Measurements from ENCODE around the gene NF1.
"Not testable (repeated sequence)": the region's sequence is repeated elsewhere in the genome, so short reads cannot be mapped to it uniquely, and the experiment has no call there.

Gene NF1

GRCh38 chr17:31328160-31328535, 233.4 kb downstream of the NF1 start:
- no peak for DNase-seq (ENCODE audit: low read depth, low spot score)

DNA sequence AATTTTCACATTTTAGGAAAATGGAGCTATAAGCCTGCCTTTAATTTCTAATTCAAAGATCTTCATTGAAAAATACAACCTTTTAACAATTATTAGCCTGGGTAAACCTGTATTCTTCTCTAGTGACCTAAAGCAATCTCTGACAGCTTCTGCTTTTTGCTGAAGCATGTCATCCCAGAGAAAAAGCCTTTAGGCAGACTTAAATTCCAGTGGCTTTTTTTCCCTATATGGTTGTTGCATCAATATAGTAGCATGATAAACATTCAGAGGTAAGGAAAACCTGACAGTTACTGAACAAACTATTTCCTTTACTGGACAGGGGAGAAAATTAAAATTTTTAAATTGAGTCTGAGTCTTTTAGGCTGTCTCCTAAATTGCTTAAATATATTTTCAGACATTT, 234.4 kb downstream of the NF1 start:
- no peak for DNase-seq (ENCODE audit: low read depth, low spot score)

- no peak for DNase-seq (ENCODE audit: low read depth, low spot score)
These were observed 245.3 kb downstream of the NF1 start for GRCh38 chr17:31339906-31340661.

GRCh38 chr17:31345191-31345747, 250.5 kb downstream of the NF1 start:
- DNase-seq (ENCODE audit: low read depth, low spot score): not testable (repeated sequence)

DNA sequence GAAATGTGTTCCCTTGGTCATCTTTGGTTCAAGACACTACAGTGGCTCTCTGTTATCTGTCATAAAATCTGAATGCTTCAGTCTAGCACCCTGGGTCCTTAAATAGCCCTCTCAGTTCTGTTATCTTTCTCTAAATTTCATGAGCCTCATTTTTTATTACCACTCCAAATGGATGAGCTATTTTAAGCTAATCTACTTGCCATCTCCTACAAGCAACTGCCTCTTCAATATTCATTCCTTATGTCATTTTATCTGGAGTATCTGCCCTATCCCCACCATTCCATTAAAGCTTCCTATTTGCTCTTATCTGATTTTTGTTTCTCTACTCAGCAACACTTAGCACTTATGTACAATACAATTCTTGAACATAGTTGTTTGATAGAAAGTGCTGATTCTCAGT, 254.7 kb downstream of the NF1 start:
- DNase-seq (ENCODE audit: low read depth, low spot score): no peak

DNA sequence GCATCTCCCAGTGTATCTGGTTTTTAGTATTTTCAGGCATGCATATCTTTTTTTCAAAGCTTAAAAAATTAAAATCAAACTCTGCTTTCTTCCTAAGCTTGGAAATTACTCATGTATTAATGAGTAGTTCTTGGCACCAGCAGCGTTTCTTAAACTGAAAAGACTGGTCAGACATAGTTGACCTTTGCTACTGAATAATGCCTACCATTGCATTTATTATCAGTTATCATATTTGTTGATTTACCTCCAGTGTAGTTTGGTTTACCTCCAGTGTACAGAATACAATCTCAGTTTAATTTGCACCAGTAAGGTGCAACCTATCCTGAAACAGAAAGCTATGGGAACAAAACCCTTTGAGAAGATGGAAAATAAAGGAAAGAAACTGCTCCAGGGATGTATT, 261.2 kb downstream of the NF1 start:
- no peak for DNase-seq (ENCODE audit: low read depth, low spot score)

- no peak for DNase-seq (ENCODE audit: low read depth, low spot score)
These were observed 262.3 kb downstream of the NF1 start for GRCh38 chr17:31357091-31357490.

DNA sequence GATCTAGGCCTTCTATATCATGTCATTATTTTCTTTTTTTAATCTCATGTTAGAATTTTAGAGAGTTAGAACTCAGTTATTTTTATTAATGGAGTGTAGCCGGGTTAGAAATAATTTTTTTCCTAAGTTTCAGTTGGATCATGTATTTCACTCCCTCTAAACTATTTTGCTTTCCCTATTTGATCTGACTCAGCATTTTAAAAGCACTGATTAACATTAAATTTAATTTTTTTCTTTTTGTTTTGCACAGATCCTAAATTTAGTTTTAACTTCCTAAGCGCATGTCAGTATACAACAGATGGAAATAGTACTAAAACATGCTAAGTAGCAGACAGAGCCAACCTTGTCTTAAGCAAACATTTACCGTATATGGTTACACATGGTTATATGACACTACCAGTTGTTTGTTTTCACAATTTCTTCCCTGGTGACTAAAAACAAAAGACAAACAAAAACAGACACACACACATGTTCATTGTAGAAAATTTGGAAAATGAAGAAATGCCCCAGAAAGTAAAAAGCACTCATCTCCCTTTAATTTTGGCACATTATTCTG, 263.1 kb downstream of the NF1 start:
- no peak for DNase-seq (ENCODE audit: low read depth, low spot score)

GRCh38 chr17:31364012-31364411, 269.2 kb downstream of the NF1 start:
- no peak for DNase-seq (ENCODE audit: low read depth, low spot score)

DNA sequence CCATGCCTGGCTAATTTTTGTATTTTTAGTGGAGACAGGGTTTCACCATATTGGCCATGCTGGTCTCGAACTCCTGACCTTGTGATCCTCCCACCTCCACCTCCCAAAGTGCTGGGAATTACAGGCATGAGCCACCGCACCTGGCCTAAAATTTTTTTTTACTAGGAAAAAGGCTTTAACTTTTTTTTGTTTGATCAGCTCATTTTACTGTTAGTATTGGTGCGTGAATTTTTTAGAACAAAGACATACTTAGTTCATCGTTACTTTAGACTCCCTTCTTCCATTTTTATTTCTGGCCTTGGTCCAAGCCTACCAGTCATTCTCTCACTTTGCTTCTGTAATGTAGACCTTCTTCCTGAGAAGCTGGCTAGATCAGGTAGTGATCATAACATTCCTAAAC, 271.3 kb downstream of the NF1 start:
- no peak for DNase-seq (ENCODE audit: low read depth, low spot score)

- no peak for DNase-seq (ENCODE audit: low read depth, low spot score)
These were observed 274.5 kb downstream of the NF1 start for GRCh38 chr17:31369266-31369665.

DNA sequence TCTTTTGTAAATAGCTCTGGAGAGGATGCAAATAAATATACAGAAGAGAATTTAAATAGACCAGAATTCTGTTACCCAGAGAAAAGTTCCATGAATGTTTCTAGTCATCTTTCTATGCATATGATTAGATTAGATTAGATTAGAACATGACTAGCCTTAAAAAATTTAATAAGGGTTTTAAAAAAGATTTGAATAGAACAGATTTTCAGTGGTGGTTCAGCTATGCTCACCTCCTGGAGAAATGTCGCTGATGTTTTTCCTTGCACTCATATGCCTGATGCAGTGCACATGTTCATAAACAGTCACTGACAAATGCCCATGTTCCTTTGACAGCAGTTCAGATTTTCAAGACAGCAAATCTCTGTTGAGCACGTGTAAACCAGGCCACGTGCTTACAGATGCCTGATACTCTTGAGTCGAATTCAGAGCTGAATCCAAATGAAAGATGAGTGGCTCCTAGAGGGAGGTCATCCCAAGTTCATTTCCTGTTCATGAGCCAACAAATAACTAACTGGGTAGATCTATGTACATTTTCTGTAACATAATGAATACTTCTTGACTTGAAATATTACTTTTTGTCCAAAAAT, 276.8 kb downstream of the NF1 start:
- no peak for DNase-seq (ENCODE audit: low read depth, low spot score)

- no peak for DNase-seq (ENCODE audit: low read depth, low spot score)
These were observed 278.6 kb downstream of the NF1 start for GRCh38 chr17:31373150-31374093.

DNA sequence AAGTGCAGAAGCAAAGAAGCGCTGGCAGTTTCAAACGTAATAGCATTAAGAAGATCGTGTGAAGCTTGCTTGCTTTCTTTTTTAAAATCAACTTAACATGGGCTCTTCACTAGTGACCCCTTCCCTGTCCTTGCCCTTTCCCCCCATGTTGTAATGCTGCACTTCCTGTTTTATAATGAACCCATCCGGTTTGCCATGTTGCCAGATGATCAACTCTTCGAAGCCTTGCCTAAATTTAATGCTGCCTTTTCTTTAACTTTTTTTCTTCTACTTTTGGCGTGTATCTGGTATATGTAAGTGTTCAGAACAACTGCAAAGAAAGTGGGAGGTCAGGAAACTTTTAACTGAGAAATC, 279.3 kb downstream of the NF1 start:
- DNase-seq (ENCODE audit: low read depth, low spot score): no peak

DNA sequence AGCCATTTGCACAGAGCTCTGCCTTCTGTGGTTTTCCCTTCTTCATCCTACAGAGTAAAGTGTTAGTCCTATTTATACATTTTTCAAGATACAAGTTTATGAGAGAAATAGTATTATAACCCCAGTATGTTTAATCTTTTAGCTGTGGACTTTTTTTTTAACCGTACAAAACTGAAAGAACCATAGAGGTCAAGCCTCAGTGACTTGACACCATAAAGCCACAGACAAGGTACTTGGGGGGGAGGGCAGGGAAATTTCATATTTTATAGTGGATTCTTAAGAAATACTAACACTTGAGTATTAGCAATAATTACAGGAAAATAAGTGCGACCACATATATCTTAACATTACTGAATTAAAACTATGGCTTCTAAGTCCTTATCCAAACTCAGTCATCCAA, 279.7 kb downstream of the NF1 start:
- no peak for DNase-seq (ENCODE audit: low read depth, low spot score)

DNA sequence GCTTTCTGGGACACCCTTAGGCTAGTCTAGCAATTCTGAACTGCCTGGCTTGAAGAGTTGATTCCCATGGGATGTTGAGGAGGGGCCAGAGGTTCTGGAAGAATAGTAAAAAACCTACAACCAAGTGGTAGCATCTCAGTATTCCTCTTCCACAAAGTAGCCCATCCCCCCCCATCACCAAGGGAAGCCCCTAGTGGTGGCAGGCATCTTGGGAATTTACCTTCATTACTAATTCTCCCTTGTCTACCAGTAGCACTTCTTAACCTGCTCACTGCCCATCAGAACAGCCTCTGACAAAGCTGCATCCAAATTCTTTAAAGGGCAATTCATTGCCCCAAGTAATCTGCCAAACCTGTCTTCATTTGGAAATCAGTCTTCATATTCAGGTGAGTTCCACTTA, 283.9 kb downstream of the NF1 start:
- DNase-seq (ENCODE audit: low read depth, low spot score): no peak

DNA sequence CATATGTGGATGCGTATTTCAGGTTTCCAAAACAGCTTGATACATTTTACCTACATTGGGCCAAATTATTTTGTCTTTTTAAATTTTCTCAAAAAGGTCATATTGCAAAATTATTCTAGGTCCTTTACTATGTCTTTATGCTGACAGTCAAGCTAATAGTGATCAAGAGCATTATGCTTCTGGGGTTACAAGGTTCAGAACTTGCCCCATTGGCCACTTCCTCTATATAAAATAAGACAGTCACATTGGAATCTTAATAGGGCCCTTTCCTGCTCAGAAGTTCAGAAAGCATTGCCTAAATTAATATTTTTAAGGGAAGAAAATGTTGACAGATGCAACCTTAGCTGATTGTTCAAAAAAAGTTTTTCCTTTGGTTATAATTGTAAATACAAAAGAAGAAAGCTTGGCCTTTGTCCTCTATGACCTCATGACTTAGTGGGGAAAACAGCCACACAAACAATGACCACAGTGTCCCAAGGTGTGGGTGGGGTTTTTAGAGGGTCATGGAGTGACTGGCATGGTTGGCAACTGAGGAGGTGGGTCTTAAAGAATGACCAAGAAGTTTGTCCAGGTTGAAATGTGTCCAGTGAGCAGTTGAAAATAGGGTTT, 284.9 kb downstream of the NF1 start:
- DNase-seq (ENCODE audit: low read depth, low spot score): no peak

- DNase-seq (ENCODE audit: low read depth, low spot score): no peak
These were observed 286.4 kb downstream of the NF1 start for GRCh38 chr17:31381165-31381668.

GRCh38 chr17:31382668-31383275, 288.0 kb downstream of the NF1 start:
- DNase-seq (ENCODE audit: low read depth, low spot score): not testable (repeated sequence)

- not testable (repeated sequence) for DNase-seq (ENCODE audit: low read depth, low spot score)
These were observed 288.7 kb downstream of the NF1 start for GRCh38 chr17:31383488-31383887.
